HG02981 (cell line): ENCODE results near the gene NEU1.
A peak's percentile ranks its signal among the peaks of the same experiment; 100 is the strongest.
"Not testable (repeated sequence)": the region's sequence is repeated elsewhere in the genome, so short reads cannot be mapped to it uniquely, and the experiment has no call there.

Experiments used
- ATAC-seq: cut with Tn5 transposase; IDR thresholded peaks from one replicate; pipeline ENCODE4 v1.9.1; 2021; ENCODE audit warnings: mild to moderate bottlenecking, moderate library complexity; ENCODE audit not compliant: unreplicated experiment

Gene NEU1

GRCh38 chr6:31847276-31847978, 15.2 kb downstream of the NEU1 start:
- no peak for ATAC-seq

GRCh38 chr6:31844507-31844906, 18.1 kb downstream of the NEU1 start:
- ATAC-seq: no peak

GRCh38 chr6:31842053-31842452, 20.6 kb downstream of the NEU1 start:
- ATAC-seq: no peak

- not testable (repeated sequence) for ATAC-seq
These were observed 22.9 kb downstream of the NEU1 start for GRCh38 chr6:31839779-31840126.

- no peak for ATAC-seq
These were observed 23.7 kb downstream of the NEU1 start for GRCh38 chr6:31838968-31839367.

DNA sequence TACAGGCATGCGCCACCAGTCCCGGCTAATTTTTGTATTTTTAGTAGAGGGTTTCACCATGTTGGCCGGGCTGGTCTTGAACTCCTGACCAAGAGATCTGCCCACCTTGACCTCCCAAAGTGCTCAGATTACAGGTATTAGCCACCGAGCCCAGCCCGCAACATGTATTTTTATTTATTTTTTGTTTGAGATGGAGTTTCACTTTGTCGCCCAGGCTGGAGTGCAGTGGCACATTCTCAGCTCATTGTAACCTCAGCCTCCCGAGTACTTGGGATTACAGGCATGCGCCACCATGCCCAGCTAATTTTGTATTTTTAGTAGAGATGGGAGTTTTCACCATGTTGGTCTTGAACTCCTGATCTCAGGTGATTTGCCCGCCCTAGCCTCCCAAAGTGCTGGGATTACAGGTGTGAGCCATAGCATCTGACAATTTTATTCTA, 24.5 kb downstream of the NEU1 start:
- ATAC-seq: not testable (repeated sequence)

DNA sequence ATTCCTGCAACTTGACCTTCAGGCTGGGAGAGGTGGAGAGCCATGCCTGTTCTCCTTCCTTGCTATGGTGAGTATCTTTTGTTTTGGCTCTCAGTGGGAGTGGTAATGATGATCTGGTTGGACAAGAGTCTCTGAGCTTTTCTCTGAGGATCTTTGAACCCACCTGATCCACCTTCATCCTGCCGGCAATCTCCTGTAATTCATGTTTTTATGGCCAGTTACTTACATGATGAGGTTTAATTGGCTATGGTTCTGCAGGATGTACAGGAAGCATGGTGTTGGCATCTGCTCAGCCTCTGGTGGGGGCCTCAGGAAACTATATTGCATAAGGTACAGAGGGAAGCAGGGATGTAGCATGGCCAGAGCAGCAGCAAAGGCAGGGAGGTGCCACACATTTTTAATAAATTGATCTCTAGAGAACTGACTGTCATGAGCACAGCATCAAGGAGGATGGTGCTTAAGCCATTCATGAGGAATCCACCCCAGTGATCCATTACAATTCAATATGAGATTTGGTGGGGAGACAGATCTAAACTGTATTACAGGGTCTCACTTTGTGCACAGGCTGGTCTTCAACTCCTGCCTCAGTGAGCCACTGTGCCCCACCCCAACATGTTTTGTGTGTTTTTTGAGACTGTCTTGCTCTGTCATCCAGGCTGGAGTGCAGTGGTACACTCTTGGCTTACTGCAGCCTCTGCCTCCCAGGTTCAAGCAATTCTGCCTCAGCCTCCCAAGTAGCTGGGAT, 25.1 kb downstream of the NEU1 start:
- no peak for ATAC-seq

DNA sequence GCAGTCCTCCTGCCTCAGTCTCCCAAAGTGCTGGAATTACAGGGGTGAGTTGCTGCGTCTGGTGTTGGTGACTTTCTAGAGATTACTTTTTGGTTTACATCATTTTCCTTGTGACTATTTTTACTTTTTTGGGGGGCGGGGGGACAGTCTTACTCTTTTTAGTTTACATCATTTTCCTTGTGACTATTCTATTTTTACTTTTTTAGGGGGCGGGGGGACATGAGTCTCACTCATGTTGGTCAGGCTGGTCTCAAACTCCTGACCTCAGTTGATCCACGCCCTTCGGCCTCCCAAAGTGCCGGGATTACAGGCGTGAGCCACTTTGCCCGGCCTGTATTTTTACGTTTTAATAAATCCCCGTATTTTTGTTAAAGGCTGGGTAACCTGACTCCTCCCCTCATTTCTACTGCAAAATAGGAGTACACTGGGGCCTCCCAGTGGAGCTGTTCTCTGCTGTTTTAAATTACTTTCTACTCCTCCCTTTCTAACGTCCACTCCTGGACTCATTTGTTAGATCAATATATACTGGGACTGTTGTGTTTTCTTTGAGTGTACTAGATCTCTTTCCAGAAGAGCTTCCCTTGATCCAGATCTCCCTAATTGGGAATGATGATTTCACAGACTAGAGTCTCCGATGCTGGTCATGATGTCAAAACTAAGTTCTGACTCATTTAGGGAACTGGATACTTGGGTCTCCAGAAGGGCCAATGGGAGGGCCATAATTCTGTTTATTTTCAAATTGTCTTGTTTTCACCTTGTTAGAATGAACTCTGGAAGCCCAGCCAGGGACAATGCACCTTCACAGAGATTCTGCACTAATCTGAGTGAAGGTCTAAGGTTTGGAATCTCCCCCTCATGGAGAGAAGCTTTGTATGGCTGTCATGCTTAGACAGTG, 25.9 kb downstream of the NEU1 start:
- no peak for ATAC-seq

- ATAC-seq: no peak
These were observed 26.6 kb downstream of the NEU1 start for GRCh38 chr6:31836047-31836473.

DNA sequence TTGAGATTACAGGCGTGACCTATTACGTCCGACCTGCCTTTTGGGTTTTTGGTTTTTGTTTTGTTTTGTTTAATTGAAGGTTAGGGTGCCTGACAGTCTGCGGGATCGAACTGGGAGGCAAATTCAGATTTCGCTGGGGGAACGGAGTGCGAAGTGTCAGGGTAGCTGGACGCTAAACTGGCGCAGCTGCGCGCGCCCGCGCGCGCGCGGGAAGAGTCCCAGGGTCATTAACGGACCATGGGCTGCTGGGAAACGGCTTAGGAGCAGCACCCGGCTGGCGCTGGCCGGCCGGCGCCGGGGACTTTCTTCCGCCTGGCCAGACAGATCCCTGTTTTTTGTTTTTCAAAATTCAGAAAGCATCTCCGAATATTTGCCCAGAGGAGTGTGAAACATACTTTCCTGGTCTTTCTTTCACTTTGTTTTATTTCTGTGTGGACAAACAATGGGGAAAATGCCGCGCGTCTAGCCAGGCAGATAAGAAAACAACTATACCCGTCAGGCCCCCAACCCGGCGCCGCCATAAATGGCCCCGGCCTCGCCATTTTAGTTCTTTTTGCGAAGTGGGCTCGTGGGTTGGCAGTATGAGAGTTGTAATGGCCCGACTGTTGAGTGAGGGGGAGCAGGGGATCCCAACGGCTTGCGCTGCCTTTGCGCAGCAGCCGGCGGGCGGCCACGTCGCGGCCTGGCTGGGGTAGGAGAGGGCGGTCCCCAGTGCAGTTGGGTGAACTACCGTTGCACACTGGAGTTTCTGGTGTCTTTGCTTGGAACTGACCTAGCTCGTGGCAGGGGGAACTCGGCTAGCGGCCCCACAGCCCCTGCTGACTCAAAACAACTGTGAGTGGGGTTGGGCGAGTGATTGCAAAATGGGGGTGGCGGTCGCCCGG, 28.0 kb downstream of the NEU1 start:
- ATAC-seq: no peak

GRCh38 chr6:31831350-31832215, 31.0 kb downstream of the NEU1 start:
- no peak for ATAC-seq

DNA sequence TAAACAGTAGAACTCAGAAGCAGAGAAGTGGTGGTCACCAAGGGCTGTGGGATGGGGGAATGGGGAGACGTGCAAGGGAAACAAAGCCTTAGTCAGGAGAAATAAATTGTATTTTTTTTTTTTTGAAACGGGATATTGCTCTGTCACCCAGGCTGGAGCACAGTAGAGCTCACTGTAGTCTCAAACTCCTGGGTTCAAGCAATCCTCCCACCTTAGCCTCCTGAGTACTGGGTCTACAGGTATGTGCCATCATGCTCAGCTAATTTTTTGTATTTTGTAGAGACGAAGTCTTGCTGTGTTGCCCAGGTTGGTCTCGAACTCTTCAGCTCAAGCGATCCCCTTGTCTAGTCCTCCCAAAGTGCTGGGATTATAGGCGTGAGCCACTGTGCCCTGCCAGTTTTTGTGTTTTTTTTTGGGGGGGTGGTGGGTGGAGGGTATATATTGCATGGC, 31.7 kb downstream of the NEU1 start:
- ATAC-seq: no peak

GRCh38 chr6:31829633-31830283, 32.9 kb downstream of the NEU1 start:
- no peak for ATAC-seq

- ATAC-seq: peak; percentile 62
These were observed 35.1 kb downstream of the NEU1 start, which contains the start of gene HSPA1B for GRCh38 chr6:31827286-31828079. HSPA1B (plus strand) TSS chr6:31827738; CDS start chr6:31827951, 213 bp downstream.

DNA sequence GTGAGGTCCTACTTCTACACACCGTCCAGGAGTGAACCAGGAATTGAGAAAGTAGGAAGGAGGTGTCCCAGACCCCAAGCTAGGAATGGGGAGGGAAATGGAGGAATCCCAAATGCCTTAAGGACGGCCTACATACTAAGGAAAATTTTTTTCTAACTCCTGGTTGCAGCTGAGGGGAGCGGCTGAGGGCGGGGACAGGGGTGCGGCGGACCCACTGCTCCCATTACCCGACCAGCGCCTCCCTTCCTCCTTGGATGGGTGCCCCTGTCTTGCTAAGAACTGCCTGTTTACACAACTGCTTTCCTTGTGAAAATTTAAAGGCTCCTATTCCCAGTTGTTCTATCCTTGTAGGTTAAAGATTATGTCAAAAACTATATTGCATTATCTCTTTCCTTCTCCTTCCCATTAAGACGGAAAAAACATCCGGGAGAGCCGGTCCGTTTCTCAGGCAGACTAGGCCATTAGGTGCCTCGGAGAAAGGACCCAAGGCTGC, 35.8 kb downstream of the NEU1 start:
- ATAC-seq: peak; percentile 7

GRCh38 chr6:31825553-31825952, 37.1 kb downstream of the NEU1 start:
- no peak for ATAC-seq

GRCh38 chr6:31823592-31824196, 38.9 kb downstream of the NEU1 start:
- not testable (repeated sequence) for ATAC-seq
